SU-DHL-6 (cell line): ENCODE results near the gene IFT52.

Experiments
- H2AFZ ChIP-seq: fragments of 200-600 bp; sonication (generic); 2 replicates; pipeline ENCODE4 v1.6.1; 2014; ENCODE audit warnings: low read depth, mild to moderate bottlenecking, moderate library complexity, mixed read lengths, antibody characterized with exemption, low read length; ENCODE audit not compliant: severe bottlenecking
- H3F3A ChIP-seq: fragments of 200-600 bp; shearing (Covaris generic); 2 replicates; pipeline ENCODE4 v1.6.0; 2016; ENCODE audit warnings: antibody characterized with exemption, mild to moderate bottlenecking; ENCODE audit not compliant: insufficient read depth
- H3K27ac ChIP-seq: fragments of 200-600 bp; sonication (generic); 2 replicates; pipeline ENCODE4 v1.5.1; 2016; ENCODE audit warnings: low read depth, mild to moderate bottlenecking, low read length, moderate library complexity, mixed read lengths
- H3K27me3 ChIP-seq: fragments of 200-600 bp; sonication (generic), shearing (Covaris generic); 2 replicates; pipeline ENCODE4 v1.6.0; 2014; ENCODE audit warnings: mild to moderate bottlenecking, low read length
- H3K36me3 ChIP-seq: fragments of 200-600 bp; sonication (generic); 2 replicates; pipeline ENCODE4 v1.6.1; 2014; ENCODE audit warnings: mild to moderate bottlenecking, low read length, mixed read lengths
- H3K4me2 ChIP-seq: fragments of 300-600, 200-600 bp; shearing (Covaris generic), sonication (generic); 2 replicates; pipeline ENCODE4 v1.6.0; 2014; ENCODE audit warnings: low read length, low read depth, mild to moderate bottlenecking; ENCODE audit not compliant: poor library complexity, severe bottlenecking
- H3K4me3 ChIP-seq: fragments of 200-600 bp; sonication (generic); 2 replicates; pipeline ENCODE4 v1.5.1; 2014; ENCODE audit warnings: antibody characterized with exemption, low read length, mild to moderate bottlenecking, mixed read lengths; ENCODE audit not compliant: insufficient read depth, poor library complexity, severe bottlenecking
- H3K79me2 ChIP-seq: fragments of 200-600 bp; sonication (generic); 2 replicates; pipeline ENCODE4 v1.6.1; 2014; ENCODE audit warnings: mild to moderate bottlenecking, low read length, moderate library complexity; ENCODE audit not compliant: insufficient read depth
- H3K9ac ChIP-seq: fragments of 200-600 bp; sonication (generic); 2 replicates; pipeline ENCODE4 v1.7.0; 2014; ENCODE audit warnings: mild to moderate bottlenecking, low read length
- H3K9me2 ChIP-seq: fragments of 200-600 bp; sonication (generic); replicated peaks from 2 replicates; pipeline ENCODE4 v1.6.1; 2014; ENCODE audit warnings: low read length; ENCODE audit not compliant: insufficient read depth
- H3K9me3 ChIP-seq: fragments of 200-600 bp; sonication (generic); 2 replicates; pipeline ENCODE4 v1.6.1; 2014; ENCODE audit warnings: low read length, mixed read lengths; ENCODE audit not compliant: insufficient read depth
- H4K20me1 ChIP-seq: fragments of 200-600 bp; sonication (generic); 2 replicates; pipeline ENCODE4 v1.6.1; 2014; ENCODE audit warnings: low read depth, mild to moderate bottlenecking, antibody characterized with exemption, low read length, moderate library complexity, mixed read lengths
- CTCF ChIP-seq: fragments of 200-600 bp; sonication (generic); IDR thresholded peaks from one replicate; pipeline ENCODE4 v1.5.1; 2017; ENCODE audit warnings: antibody characterized with exemption, mild to moderate bottlenecking, low read length, moderate library complexity; ENCODE audit not compliant: insufficient read depth, poor library complexity, severe bottlenecking
- EZH2phosphoT487 ChIP-seq: fragments of 200-600 bp; sonication (generic), shearing (Covaris generic); conservative IDR thresholded peaks from 2 replicates; pipeline ENCODE4 v1.6.1; 2018; ENCODE audit warnings: mild to moderate bottlenecking, antibody characterized with exemption, low read length, moderate library complexity, mixed read lengths

IFT52 gene

GRCh38 chr20:43689165-43689564 is 98.4 kb downstream of the IFT52 start:
- Histone ChIP-seq H3K9me2 (no peaks in the 10 kb centered on the region), H3K9ac (no peak overlapping the region), H3K4me3 (no peak overlapping the region), H3F3A (peaks cover 10% of the 10 kb centered on the region; the same call in 1 of the 2 replicates), H3K4me2 (no peak overlapping the region), H3K9me3 (no peaks in the 10 kb centered on the region), H3K27ac (no peak overlapping the region), H3K27me3 (no peaks in the 10 kb centered on the region), H2AFZ (no peak overlapping the region), H3K36me3 (peaks cover 24% of the 10 kb centered on the region), H4K20me1 (no peaks in the 10 kb centered on the region), H3K79me2 (peaks cover 19% of the 10 kb centered on the region; the same call in 1 of the 2 replicates)
- TF ChIP-seq EZH2phosphoT487 (no peak), CTCF (no peak)

GRCh38 chr20:43690943-43691598 is 100.3 kb downstream of the IFT52 start:
- peaks cover 14% of the 10 kb centered on the region; the same call in 1 of the 2 replicates for H3F3A ChIP-seq
- H3K4me2 ChIP-seq = no peak overlapping the region
- no peaks in the 10 kb centered on the region for H4K20me1 ChIP-seq
- peaks cover 29% of the 10 kb centered on the region for H3K36me3 ChIP-seq
- H3K27me3 ChIP-seq = no peaks in the 10 kb centered on the region
- no peaks in the 10 kb centered on the region for H3K9me3 ChIP-seq
- TF ChIP-seq CTCF = no peak
- no peak for TF ChIP-seq EZH2phosphoT487
- H3K4me3 ChIP-seq = no peak overlapping the region
- no peak overlapping the region for H3K9ac ChIP-seq
- no peak overlapping the region for H3K27ac ChIP-seq
- no peak overlapping the region for H2AFZ ChIP-seq
- no peaks in the 10 kb centered on the region for H3K9me2 ChIP-seq
- H3K79me2 ChIP-seq = peaks cover 29% of the 10 kb centered on the region

- no peak overlapping the region for H3K4me2 ChIP-seq
- no peak overlapping the region for H2AFZ ChIP-seq
- H3K27ac ChIP-seq = no peak overlapping the region
- peaks cover 26% of the 10 kb centered on the region for H3K36me3 ChIP-seq
- TF ChIP-seq CTCF (peak; percentile 30), EZH2phosphoT487 (no peak)
- H3K27me3 ChIP-seq = no peaks in the 10 kb centered on the region
- no peaks in the 10 kb centered on the region for H3K9me2 ChIP-seq
- no peaks in the 10 kb centered on the region for H4K20me1 ChIP-seq
- H3K79me2 ChIP-seq = peaks cover 22% of the 10 kb centered on the region
- H3K4me3 ChIP-seq = no peak overlapping the region
- H3K9me3 ChIP-seq = no peaks in the 10 kb centered on the region
- H3F3A ChIP-seq = peaks cover 12% of the 10 kb centered on the region; the same call in 1 of the 2 replicates
- no peak overlapping the region for H3K9ac ChIP-seq
Measured at GRCh38 chr20:43691928-43692524, 101.3 kb downstream of the IFT52 start.
